Esophagus squamous epithelium (tissue), 4 donors: ENCODE measurements around the gene SARM1.

Source experiments
- CTCF ChIP-seq, 6 experiments: fragments of 450-650 bp in 4 of 6; fragments of 200-600 bp in 2 of 6; sonication (generic) in 2 of 6; IDR thresholded peaks; one replicate each; pipeline ENCODE4 v1.5.1; 2016 to 2019; ENCODE audit warnings: antibody characterized with exemption in 6 of 6, mild to moderate bottlenecking in 4 of 6, moderate library complexity in 4 of 6
- POLR2A ChIP-seq, 4 donors: fragments of 450-650 bp; IDR thresholded peaks; one replicate each; pipeline ENCODE4 v1.6.1; 2017; ENCODE audit warnings: antibody characterized with exemption in 4 of 4, mild to moderate bottlenecking in 4 of 4, moderate library complexity in 3 of 4

- TF ChIP-seq CTCF (IDR thresholded peaks at IDR 0.05) = no peak
- TF ChIP-seq POLR2A (IDR thresholded peaks at IDR 0.05) = no peak
Observed at GRCh38 chr17:28404007-28404406, 32.5 kb downstream of the SARM1 start.
